ENCODE results near the gene CNGB1.

DNA sequence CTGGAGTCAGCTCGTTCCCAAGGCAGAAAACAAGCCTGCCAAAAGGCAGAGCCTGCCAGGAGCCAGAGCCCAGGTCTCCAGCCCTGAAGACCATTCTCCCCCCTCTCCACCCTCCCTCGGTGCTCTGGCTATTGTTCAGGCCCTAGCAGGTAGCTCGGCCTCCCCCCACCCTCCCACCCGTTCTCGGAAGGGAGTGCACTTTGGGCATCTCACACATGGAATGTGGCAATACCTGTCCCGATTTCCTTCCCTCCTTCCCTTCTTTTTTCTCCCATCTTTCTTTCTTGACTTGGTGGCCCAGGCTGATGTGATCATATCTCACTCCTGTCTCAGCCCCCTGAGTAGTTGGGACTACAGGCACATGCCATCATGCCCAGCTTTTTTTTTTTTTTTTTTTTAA is 12.4 kb downstream of the CNGB1 start:
- no peak for TF ChIP-seq IRF2 (CRISPR knock-in tag; IDR thresholded peaks at IDR 0.05)
- TF ChIP-seq PLRG1 (conservative IDR thresholded peaks at IDR 0.05): no peak
- no peak for TF ChIP-seq ZBTB8A (CRISPR knock-in tag; IDR thresholded peaks at IDR 0.05; ENCODE audit: borderline replicate concordance, low read depth)
- TF ChIP-seq EHMT2 (IDR thresholded peaks at IDR 0.05; ENCODE audit: borderline replicate concordance, low read depth, low read length): no peak
- TF ChIP-seq, protein P1, sequence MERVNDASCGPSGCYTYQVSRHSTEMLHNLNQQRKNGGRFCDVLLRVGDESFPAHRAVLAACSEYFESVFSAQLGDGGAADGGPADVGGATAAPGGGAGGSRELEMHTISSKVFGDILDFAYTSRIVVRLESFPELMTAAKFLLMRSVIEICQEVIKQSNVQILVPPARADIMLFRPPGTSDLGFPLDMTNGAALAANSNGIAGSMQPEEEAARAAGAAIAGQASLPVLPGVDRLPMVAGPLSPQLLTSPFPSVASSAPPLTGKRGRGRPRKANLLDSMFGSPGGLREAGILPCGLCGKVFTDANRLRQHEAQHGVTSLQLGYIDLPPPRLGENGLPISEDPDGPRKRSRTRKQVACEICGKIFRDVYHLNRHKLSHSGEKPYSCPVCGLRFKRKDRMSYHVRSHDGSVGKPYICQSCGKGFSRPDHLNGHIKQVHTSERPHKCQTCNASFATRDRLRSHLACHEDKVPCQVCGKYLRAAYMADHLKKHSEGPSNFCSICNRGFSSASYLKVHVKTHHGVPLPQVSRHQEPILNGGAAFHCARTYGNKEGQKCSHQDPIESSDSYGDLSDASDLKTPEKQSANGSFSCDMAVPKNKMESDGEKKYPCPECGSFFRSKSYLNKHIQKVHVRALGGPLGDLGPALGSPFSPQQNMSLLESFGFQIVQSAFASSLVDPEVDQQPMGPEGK (CRISPR knock-in tag; IDR thresholded peaks at IDR 0.05): no peak
- no peak for TF ChIP-seq PCBP2 (optimal IDR thresholded peaks at IDR 0.05; ENCODE audit: low read depth, low read length, poor library complexity, severe bottlenecking)

All from HepG2 (cell line).